KG1 (cell line): Measurements from ENCODE around the gene RGS14.
"Not testable (repeated sequence)": the region's sequence is repeated elsewhere in the genome, so short reads cannot be mapped to it uniquely, and the experiment has no call there.

Experiments used
- DNase-seq: peaks from one replicate; lab custom pipeline; 2025; lab: John Stamatoyannopoulos, UW

The RGS14 gene

DNA sequence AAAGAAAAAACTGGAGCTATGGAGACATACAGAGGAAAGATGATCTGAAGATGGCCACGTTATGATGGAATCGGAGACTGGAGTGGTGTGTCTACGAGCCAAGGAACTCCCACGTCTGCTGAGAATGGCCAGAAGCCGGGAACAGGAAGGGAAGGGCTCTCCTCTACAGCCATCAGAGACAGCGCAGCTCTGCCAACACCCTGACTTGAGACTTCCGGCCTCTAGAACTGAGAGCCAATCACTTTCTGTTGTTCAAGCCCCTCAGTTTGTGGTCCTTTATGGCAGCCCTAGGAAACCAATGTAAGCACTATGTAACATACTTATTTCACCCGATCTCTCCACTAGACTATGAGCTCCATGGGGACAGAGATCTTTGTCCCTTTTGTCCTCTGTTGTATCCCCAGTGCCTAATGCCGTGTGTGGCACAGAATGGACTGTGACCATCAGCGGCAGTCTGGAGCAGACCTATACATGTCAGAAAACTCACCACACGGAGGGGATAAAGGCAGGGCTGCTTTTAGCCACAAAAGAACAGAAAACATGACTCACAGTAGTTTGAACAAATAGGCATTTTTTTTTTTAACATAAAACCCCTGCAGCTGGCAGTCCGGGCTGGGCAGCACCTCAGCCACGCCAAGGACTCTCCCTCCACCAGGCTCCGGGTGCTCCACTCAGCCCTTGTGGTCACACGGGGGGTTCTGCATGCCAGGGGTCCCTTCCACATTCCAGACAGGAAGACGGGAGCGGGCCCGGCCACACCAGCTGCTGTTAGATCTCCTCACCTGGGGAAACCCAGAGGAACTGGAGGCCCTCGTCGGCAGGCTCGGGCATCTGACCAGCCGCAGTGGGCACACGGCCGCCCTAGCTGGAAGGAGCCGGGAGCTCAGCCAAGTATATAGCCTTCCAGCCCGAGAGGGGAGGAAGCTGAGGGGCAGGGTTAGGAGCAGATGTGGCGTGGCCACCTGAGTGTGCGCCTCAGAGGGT, 29.9 kb upstream of the RGS14 start:
- no peak for DNase-seq

DNA sequence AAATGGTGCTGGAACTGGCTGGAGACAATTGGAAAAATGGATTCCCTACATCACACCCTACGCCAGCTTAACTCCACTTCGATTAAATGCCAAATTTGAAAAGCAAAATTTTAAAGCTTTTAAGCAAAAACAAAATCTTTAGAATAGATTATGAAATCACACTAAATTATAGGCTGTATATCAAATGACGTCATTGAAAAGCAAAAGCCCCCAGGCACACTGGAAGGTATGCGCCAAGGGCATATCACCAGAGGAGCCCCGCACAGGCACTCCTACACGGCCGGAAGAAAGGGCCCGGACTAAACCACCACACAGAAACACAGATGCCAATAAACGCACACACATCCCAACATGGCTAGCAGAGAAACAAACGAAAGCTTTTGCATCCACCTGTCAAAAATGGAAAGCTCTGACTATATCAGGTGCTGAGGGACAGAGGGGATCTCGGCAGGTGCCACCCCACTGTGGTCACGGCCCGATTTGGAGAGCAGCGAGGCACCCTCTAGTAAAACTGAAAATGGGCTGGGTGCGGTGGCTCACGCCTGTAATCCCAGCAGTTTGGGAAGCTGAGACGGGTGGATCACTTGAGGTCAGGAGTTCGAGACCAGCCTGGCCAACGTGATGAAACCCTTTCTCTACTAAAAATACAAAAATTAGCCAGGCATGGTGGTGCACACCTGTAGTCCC, 29.0 kb upstream of the RGS14 start:
- no peak for DNase-seq

DNA sequence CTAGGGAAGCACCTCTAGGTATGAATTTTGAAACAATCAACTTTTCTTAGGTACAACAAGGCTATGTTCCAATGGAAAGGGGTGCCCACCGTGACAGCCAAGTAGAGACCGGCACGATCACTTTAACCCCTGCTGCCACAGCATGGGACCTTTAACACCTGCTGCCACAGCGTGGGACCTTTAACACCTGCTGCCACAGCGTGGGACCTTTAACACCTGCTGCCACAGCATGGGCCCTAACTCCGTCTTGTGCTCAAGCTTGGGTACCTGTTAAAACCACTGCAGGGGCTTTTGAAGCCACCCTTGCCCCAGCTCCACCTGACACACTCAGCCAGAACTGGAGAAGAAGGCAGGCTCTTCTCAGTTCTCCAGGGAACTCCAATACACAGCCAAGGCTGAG, 27.8 kb upstream of the RGS14 start:
- no peak for DNase-seq

DNA sequence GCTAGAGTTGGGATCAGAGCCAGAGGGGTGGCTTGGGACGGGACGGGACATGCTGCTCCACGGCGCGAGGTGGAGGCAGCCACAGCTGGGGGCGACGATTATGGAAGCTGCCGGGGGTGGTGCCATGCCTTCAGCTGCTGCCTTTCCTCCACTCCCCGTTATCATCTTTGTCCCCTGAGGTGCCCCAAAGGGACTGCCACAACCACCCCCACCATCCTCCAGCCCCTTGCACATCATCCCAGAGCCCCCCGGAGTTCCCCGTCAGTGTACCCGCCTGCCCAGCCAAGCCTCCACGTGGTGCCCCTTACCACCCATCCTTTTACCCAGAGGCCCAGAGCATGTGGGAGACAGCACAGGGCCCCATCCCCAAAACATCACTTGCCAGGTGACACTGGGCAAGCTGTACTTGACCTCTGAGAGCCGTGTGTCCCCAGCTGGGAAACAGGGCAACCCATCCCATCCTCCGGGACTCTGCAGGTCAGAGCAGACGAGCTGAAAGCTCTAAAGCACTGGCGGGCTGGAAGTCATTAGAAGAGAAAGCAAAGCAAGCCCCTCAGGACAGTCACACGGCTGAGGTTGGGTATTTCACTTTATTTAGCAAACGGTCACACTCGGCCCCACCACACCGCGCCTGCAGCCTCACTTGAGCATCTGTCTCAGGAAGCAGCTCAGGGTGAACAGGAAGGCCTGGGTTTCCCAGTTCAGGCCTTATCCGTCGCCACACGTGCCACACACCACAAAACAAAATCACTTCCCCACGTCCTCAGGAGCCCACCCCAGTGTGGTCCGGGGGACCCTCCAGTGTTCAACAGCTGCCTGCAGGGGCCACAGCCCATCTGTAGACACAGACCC, 26.5 kb upstream of the RGS14 start:
- peak; percentile 51 for DNase-seq

DNA sequence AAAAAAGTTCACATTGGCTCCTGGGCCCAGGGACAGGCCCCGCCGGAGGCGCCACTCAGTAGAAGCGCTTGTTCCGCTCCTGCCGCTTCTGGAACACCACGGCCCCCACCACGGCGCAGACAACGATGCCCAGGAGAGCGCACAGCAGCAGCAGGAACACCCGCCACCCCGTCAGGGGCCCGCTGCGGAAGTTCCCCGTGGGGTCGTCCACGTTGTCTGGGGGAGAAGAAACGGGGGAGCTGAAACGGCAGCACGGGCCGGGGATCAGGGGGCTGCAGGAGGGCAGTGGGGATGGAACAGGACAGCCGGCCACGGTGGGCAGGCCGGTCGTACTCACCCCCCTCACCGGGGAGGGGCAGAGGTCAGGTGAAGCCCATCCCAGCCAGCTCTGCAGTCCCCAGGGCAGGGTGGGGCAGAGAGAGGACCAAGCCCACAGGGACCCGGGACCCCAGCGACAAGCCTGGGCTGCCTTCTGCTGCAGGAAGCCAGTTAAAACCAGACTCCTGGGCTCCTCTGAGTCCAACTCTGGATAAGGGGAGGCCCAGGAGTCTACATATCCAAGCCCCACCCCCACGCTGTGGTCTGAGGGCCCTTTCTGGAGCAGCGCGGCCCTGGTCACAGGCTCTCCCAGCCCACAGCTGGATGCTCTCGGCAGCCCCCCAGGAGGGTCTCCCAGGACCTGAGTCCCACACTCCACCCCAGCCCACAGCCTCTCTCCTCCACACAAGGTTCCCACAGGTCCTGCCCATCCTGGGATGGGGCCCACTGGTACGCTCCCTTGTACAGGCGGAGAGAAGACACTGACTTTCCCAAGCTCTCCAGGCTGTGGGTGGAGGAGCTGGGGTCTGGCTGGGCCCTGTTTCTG, 25.5 kb upstream of the RGS14 start:
- DNase-seq: no peak

DNA sequence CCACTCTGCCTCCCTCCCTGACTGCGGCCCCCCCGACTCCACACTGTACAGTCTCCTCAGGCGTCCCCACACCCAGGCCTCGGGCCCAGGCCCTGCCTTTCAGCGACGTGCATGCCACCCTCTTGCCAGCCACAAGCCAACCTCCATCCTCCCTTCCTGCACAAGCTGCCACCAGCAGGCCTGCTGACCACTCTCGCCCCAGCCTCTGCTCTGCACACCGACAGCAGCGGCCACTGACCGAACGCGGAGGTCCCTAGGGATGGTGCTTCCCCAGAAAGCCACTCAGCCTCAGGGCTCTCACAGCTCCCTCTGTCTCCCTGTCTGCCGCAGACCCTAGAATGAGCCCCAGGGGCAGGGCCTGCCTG, 24.8 kb upstream of the RGS14 start:
- DNase-seq: no peak

DNA sequence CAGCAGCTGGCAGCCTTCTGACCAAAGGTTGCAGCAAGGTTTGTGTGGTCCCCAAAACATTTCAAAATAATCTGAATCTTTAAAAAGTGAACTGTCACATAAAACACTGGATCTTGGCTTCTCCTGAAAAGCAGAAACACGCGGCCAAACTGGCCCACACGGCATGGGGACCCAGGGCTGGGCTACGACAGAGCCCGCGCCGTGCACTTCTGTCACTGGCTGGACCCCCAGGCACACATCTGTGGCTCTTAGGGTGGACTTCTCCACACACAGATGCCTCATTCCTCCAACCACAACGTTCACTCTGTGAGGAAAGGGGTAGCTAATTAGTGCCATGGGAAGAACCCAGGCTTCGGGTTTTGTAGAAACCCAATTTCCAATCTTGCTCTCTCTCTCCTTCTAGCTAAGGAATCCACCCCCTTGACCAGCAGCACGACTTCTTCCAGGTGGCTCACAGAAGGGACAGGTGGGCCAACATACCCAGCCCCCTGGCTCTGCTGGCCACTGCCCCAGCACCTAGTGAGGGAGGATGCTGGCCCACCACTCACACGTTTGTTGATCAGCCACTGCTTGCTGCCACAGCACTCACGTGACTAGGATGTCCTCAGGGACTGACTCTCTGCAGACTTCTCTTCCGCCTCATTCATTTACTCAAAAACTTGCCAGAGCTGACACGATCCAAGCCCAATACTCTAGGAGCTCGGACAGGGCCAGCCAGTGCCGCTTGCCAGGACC, 24.1 kb upstream of the RGS14 start:
- DNase-seq: no peak

DNA sequence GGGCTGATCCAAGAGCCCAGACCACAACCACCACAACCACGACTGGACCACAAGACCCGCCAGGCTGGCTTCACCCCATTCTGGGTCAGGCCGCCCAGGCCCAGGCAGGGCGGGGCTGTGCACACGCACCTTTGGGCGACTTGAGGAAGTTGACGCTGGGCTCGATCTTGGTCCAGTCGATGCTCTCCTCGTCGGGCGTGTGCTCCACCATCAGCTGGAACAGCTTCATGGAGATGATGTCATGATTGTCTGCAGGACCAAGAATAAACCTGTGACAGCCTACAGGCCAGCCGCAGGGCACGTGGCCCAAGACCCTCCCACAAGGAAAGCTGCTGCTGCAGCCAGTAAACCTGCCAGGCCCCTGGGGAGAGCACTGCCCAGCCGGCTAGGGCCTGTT, 23.6 kb upstream of the RGS14 start:
- no peak for DNase-seq

DNA sequence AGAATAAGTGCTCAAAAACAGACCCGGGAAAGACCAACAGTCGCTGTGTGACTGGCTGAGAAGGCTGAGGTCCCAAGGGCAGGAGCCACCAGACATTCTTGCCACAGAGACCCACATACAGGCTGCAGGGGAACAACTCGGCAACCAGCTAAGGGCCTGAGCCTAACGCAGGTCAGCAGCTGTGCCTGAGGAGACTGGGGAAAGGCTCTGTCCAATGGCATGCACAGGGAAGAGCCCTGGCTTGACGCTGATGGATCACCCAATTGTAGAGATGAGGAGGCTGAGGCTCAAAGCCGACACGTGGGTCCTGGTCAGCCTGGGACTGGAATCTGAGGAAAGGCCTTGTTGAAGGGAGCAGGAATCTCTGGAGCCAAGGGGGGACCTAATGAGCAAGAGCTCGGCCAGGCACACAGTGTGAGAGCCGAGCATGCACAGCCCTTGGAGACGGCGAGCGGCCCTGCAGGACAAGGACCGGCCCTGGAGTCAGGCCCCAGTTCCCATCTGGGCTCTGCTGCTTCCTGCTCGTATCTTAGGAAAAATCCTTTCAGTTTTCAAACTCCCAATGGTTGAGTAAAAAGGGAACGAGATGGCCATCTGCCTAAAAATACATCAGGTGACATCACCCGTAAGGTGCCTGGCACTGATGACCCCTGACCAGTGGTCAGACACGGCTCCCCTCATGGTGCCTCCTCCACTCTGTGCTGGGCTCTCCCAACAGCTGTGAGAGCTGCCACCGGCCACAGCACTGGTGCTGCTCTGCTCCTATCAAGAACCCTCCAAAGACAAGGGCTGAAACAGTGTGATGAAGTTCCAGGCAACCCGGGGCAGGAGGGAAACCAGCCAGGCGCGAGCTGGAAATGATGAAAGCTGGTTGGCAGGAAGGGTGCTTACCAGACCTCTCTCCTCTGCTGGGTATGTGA, 22.7 kb upstream of the RGS14 start:
- no peak for DNase-seq

DNA sequence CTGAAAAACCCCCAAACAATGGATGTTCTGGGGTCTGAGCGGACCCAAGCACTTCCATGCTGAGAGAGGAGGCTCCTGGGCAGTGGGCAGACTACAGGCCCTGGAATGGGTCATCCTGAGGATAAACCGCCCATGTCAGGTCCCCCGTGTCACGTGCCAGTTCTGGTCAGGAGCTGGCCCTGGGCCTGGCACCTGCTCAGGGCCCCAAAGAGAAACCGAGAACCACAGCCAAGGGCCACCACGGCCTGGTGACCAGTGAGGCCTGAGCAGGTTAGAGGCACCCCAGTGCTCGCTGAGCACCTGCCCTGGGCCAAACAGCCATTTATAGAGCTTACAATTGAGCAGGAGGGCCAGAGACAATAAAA, 22.0 kb upstream of the RGS14 start:
- DNase-seq: no peak

DNA sequence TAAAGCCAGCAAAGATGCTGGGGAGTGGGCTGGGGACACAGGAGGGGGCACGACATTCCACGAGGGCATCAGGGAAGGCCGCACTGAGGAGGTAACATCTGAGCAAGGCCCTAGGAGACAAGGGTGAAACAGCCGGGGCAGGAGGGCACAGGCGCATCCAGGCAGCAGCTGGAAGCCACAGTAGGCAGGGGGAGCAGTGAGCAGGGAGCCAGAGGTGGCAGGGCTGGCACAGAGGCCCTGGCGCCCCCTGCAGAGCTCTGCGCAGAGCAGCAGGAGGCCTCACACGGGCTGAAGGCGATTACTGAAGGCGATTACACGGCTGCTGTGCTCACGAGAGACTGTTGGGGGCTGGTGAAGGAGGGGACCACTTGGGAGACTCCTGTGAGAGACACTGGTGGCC, 21.6 kb upstream of the RGS14 start:
- no peak for DNase-seq

DNA sequence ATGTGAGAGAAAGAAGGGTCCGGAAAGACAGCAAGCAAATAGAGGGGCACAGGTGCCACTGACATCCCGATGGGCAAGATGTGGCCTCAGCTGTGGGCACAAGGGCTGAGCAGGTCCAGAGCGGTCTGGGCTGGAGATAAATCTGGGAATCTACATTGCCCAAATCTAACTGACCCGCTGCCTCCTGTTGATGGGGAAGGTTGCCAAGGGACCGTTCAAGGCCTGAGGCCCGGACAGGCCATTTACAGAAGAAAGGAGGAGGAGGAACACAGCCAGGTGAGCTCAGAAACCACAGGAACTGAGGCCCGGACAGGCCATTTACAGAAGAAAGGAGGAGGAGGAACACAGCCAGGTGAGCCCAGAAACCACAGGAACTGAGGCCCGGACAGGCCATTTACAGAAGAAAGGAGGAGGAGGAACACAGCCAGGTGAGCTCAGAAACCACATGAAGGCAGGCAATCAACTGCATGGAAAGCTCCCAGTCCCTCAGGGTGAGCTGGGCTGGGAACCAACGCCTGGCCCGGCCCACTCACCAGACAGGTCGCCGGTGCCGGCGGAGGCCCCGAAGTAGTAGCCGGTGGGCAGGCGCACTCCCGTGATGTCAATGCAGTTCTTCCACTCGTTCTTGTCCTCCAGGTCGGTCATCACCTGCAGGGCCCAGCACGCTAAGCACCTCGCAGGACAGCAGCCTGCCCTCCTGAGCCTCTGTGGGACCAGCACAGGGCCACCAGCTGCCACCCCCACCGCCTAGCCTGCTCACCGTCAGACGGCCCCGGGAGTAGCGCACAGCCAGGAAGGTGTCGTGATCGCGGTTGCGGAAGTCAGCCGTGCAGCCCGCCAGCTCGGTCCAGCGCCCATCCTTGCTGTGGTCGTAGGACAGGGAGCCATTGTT, 20.9 kb upstream of the RGS14 start:
- DNase-seq: no peak

DNA sequence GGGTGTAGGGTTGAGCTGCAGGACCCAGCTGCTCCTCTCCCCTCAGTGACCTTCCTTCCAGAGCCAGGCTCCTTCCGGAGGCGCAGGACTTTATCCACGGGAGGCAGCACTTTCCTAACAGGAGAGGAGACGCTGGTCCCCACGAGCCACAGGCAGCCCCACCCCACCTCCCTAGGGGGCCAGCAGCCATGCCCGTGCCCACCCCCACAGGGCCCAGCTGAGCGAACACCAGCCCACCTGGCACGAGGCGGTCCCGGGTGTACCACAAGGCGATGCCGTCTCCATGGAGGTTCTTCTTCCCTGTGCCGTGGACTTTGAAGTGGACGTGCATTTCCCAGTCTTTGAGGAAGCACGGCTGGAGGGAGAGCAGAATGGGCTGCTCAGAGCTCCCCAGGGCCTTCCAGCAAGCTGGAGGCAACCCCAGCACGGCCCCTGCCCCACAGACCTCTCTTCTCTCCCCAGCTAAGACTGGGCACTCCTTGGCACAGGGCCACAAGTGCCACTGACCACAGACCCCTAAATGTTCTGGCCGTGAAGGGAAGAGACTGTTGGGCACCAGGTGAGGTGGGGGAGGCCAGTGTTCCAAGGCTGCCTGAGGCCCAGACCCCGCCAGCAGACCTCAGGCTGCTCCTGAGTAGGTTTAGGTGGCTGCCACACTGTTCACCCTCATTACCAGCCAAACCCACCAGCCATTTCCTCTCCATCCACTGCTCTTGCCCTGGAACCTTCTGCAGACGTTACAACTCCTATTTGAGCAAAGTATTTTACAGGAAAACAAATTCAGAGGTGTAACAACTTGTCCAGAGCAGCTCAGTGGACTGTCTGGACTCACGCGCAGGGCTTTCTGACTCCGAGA, 19.2 kb upstream of the RGS14 start:
- DNase-seq: no peak

DNA sequence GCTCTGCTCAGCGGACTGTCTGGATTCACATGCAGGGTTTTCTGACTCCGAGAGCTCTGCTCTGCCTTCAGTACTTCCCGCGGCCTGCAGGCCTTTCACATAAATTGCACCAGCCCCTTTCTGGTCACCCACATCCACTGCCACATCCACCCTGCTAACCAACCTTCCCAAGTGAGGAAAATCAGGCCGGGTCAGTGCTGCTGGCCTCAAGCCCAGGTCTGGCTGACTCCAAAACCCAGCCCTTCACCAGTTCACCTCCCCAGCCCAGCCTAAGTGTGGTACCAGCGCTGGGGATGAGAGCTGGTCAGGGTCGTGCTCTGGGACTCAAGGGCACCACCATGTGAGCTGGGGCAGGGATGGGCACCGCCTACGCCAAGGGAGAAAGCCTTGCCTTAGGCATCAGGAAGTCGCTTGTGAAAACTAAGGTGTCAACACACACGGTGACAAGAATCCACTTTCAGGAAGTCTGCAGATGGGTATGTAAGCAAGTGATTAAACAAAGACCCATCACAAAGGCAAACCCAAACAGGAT, 18.6 kb upstream of the RGS14 start:
- no peak for DNase-seq

DNA sequence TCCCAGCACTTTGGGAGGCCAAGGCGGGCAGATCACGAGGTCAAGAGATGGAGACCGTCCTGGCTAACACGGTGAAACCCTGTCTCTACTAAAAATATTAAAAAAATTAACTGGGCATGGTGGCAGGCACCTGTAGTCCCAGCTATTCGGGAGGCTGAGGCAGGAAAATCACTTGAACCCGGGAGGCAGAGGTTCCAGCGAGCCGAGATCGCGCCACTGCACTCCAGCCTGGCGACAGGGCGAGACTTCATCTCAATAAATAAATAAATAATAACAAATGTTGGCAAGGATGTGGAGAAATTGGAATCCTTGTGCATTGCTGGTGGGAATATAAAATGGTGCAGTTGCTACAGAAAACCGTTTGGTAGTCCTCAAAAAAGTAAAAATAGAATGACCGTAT, 14.7 kb upstream of the RGS14 start:
- not testable (repeated sequence) for DNase-seq

DNA sequence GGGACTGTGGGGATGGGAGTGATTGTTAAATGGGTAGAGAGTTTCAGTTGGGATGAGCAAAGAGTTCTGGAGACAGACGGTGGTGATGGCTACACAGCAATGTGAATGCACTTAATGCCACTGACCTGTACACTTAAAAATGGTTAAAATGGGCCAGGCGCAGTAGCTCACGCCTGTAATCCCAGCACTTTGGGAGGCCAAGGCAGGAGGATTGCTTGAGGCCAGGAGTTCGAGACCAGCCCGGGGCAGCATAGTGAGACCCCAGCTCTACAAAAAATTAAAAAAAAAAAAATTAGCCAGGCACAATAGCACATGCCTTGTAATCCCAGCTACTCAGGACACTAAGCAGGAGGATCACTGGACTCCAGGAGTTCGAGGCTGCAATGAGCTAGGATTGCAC, 13.9 kb upstream of the RGS14 start:
- no peak for DNase-seq

DNA sequence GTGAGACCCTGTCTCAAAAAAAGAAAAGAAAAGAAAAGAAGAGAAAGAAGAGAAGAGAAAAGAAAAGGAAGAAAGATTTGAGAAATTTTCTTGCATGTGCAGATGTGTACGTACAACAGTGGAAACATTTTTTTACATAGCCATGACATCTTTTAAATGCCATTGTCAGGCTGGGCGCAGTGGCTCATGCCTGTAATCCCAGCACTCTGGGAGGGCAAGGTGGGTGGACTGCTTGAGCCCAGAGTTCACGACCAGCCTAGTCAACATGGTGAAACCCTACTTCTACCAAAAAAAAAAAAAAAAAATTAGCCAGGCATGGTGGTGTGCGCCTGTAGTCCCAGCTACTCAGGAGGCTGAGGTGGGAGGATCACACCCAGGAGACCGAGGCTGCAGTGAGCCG, 12.8 kb upstream of the RGS14 start:
- DNase-seq: no peak

DNA sequence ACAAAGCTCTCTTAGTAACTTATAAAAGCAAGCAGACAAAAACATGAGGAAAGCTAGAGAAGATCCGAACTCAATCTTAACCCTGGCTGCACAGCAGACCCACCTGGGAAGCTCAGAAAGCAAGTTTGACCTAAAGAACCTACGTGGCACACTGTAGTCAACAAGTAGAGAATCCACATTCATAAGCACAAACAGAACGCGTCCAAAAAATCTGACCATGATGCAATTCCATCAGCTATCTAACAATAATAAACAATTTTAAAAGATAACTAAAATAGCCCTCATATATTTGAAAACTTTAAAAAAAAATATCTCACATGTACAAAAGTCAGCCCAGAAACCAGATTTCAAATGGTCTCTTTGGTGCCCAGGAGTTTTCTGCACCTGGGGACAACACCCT, 10.9 kb upstream of the RGS14 start:
- DNase-seq: no peak
